HG03139 (cell line): ENCODE data around the gene LARP1.
"Not testable (repeated sequence)": the region's sequence is repeated elsewhere in the genome, so short reads cannot be mapped to it uniquely, and the experiment has no call there.

Experiments
- ATAC-seq: cut with Tn5 transposase; IDR thresholded peaks from one replicate; pipeline ENCODE4 v1.9.1; 2021; ENCODE audit not compliant: unreplicated experiment

Gene LARP1

DNA sequence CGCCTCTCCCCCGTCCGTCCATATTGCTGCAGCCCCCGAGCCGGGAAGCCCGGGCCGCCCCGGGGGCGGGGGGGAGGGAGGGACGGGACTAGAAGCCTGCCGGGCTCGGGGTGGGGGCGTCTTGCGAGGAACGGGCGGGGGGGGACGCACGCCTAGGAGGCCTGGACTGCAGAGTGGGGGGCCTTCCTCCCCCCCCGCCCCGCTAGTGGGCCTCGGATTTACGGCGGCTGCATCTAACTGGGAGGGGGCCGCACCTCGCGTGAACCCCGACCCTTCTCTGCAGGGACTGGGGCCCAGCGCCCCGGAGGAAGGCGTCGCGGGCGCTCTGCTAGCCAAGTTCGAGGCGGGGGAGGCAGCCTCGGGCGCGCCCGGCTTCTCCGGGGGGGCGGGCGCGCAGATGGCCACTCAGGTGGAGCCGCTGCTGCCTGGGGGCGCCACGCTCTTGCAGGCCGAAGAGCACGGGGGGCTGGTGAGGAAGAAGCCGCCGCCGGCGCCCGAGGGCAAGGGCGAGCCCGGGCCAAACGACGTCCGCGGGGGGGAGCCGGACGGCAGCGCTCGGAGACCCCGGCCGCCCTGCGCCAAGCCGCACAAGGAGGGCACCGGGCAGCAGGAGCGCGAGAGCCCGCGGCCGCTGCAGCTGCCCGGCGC is at the start of gene LARP1:
LARP1 (plus strand) TSS at position 17 of the 648 bp plus-strand sequence; CDS start at position 398, 381 bp downstream.
- peak; percentile 6 for ATAC-seq

- no peak for ATAC-seq
These were observed 48.8 kb upstream of the LARP1 start for GRCh38 chr5:154706416-154706815.

GRCh38 chr5:154707641-154708040 is 47.5 kb upstream of the LARP1 start:
- ATAC-seq: no peak

DNA sequence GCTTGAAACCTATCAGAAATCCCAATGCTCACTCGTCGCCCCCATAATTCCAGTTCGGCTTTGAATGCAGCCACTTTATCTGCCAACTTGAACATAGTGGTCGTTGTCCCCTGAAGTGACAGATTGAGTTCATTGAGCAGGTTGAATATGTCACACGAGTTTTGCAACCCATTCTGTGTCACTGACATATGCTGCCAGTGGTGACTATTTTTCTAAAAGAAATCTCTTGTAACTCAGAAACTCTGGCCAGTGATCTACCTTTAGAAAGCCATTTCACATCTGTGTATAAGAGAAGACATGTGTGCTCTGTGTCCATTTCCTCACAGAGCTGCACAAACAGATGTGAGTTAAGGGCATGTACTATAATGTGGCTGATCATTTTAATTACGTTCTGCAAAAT is 47.0 kb upstream of the LARP1 start:
- ATAC-seq: no peak

GRCh38 chr5:154708846-154709245 is 46.3 kb upstream of the LARP1 start:
- no peak for ATAC-seq

GRCh38 chr5:154709368-154710305 is 45.5 kb upstream of the LARP1 start:
- no peak for ATAC-seq

GRCh38 chr5:154712518-154713437 is 42.4 kb upstream of the LARP1 start:
- ATAC-seq: no peak

GRCh38 chr5:154713615-154714125 is 41.5 kb upstream of the LARP1 start:
- no peak for ATAC-seq

DNA sequence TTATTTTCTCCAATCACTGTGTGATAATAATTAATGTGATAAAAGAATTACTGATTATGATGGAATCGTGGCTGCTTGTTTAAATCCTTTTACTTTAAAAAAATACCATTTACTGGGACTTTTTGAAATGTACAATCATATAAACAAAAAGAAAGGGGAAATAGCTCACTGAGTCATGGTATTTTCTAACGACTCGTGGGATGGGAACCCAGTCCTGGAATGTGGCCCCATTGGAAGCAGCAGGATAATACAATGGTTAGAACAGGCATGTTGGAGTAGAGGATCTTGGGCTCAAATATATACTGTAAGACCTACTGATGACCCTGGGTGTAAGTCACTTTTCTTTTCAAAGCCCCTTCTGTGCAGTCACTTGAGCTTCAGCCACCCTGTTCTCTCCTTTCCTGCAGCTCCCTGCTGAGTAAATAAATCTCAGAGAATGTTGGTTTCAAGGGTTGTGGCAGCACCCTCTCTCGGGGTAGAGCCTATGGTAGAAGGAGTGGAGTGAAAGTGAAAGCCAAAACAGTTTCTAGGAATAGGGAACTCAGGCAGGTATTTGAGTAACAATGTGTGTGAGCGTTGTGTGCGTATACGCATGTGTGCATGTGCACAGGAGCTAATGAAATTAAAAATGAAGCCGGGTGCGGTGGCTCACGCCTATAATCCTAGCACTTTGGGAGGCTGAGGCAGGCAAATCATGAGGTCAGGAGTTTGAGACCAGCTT is 40.8 kb upstream of the LARP1 start:
- ATAC-seq: peak; percentile 76

GRCh38 chr5:154721481-154722058 is 33.6 kb upstream of the LARP1 start:
- ATAC-seq: no peak

GRCh38 chr5:154722097-154722496 is 33.1 kb upstream of the LARP1 start:
- no peak for ATAC-seq

DNA sequence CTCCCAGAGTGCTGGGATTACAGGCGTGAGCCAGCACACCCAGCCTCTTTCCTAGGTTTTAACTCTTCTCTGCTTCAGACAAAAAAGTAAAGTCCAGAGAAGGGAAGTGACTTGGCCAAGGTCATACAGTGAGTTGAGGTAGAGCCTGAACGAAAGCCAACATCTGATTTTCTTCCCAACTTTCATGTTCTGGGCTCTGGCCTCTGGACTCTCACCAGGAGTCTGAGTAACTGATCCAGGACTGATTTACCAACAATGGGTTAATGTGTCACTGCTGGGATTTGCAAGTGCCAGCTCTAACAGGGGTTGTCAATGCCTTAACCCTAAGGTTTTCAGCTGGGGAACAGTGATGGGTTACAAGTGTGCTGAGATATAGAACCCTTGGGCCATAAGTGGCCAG is 32.2 kb upstream of the LARP1 start:
- no peak for ATAC-seq

DNA sequence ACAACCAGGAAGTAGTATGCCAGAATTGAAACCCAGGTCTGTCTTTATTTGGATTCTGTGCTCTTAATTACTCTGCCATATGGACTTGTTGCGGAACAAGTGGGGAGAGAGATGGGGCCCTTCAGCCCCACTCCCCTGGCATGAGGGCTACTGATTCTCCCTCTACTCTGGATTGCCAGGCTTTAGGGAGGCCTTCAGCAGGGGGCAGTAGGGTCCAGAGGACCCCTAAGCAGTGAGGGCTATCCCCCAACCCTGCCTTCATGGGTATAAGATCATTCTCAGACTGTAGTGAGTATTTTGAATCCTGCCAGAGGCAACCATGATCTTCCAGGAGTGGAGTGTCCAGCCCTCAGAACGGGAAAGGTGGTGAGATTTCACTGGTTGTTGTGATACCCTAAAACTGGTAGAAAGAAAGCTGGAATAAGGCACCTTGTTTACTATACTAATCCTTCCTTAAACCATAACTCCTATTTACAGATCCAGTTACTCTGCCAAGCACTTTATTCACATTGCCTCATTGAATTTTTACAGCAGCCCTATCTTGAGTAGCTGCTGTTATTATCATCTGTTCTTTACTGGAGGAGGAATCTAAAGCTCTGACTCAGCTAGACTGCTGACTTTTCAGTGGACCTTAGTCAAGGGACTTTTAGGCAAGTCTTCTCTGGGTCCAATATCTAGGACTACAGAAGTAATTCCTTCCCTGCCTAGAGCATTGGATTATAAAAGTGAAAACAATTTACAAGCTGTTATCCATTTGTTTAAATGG is 31.3 kb upstream of the LARP1 start:
- no peak for ATAC-seq

- no peak for ATAC-seq
These were observed 27.8 kb upstream of the LARP1 start for GRCh38 chr5:154727361-154727760.

- no peak for ATAC-seq
These were observed 26.1 kb upstream of the LARP1 start for GRCh38 chr5:154728939-154729588.

DNA sequence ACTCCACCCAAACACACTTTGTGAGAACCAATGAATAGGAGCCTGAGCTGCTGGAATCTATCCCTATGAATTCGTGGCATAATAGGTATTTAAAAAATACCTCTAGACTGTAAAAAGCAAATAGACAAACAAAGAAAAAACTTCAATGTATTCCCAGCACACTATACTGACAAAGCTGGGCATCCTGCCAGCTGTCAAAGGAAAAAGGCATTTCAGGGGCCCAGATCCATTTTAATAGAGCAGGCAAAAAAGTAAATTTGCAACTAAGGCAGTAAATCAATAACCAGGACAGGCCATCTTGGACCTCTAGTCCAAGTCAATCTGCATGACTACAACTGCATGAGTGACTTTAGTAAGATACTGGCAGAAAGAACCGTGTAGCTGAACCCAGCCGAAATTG is 25.6 kb upstream of the LARP1 start:
- no peak for ATAC-seq

GRCh38 chr5:154730761-154731160 is 24.4 kb upstream of the LARP1 start:
- ATAC-seq: not testable (repeated sequence)

DNA sequence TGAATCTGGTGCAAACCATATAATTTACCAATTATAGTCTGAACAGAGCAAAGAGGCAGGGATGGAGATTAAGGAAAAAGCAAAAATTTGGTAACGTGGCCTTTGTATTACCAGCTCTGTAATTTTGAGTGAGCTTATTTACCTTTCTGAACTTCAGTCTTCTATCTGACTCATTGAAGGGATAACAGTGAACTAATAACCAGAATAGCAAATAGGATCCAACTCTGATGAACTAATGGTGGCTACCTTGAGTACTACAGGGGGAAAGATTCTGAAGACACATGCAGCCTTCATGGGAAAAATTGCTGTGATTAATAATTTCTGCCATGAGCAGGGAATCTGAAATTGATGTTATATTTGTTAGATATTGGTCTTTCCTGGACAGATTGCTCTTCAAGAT is 23.0 kb upstream of the LARP1 start:
- ATAC-seq: no peak
